Measurements from ENCODE around the gene TRIM9. TPM values are rescaled to one million over a fixed set of nuclear protein-coding genes. Genes with fewer than 3 reads are reported as not detected.

The TRIM9 gene
- polyA plus RNA-seq, 1 experiment: 0.06 TPM

- no peak for DNase-seq (ENCODE audit: low read depth, low spot score)
- Histone ChIP-seq H3K9me3 (ENCODE audit: control insufficient read depth, insufficient read depth, low read length) (no peaks in the 10 kb centered on the region), H3K4me3 (ENCODE audit: low read depth, low read length) (no peak overlapping the region), H3K27ac (ENCODE audit: low read depth, low read length) (no peak overlapping the region), H3K27me3 (ENCODE audit: control insufficient read depth, insufficient read depth, low read length) (peaks cover 12% of the 10 kb centered on the region)
- TF ChIP-seq CTCF (IDR thresholded peaks at IDR 0.05; ENCODE audit: low read depth, low read length): no peak
- ChIA-PET CTCF (no interaction called here), POLR2A (no interaction called here)
Measured at GRCh38 chr14:51081209-51081608, 13.7 kb downstream of the TRIM9 start.

- H3K27me3 ChIP-seq (ENCODE audit: control insufficient read depth, insufficient read depth, low read length): peaks cover 14% of the 10 kb centered on the region
- POLR2A ChIA-PET: no interaction called here
- H3K4me3 ChIP-seq (ENCODE audit: low read depth, low read length): no peak overlapping the region
- no peak for DNase-seq (ENCODE audit: low read depth, low spot score)
- no peak overlapping the region for H3K27ac ChIP-seq (ENCODE audit: low read depth, low read length)
- no peaks in the 10 kb centered on the region for H3K9me3 ChIP-seq (ENCODE audit: control insufficient read depth, insufficient read depth, low read length)
- CTCF ChIA-PET: no interaction called here
- no peak for TF ChIP-seq CTCF (IDR thresholded peaks at IDR 0.05; ENCODE audit: low read depth, low read length)
Measured at GRCh38 chr14:51080645-51081044, 14.3 kb downstream of the TRIM9 start.

- CTCF ChIA-PET: no interaction called here
- no peaks in the 10 kb centered on the region for H3K9me3 ChIP-seq (ENCODE audit: control insufficient read depth, insufficient read depth, low read length)
- no peak for TF ChIP-seq CTCF (IDR thresholded peaks at IDR 0.05; ENCODE audit: low read depth, low read length)
- POLR2A ChIA-PET: no interaction called here
- no peak overlapping the region for H3K4me3 ChIP-seq (ENCODE audit: low read depth, low read length)
- H3K27ac ChIP-seq (ENCODE audit: low read depth, low read length): no peak overlapping the region
- DNase-seq (ENCODE audit: low read depth, low spot score): no peak
- peaks cover 14% of the 10 kb centered on the region for H3K27me3 ChIP-seq (ENCODE audit: control insufficient read depth, insufficient read depth, low read length)
Measured at GRCh38 chr14:51079489-51079888, 15.4 kb downstream of the TRIM9 start.

- no peaks in the 10 kb centered on the region for H3K9me3 ChIP-seq (ENCODE audit: control insufficient read depth, insufficient read depth, low read length)
- H3K27ac ChIP-seq (ENCODE audit: low read depth, low read length): no peak overlapping the region
- H3K4me3 ChIP-seq (ENCODE audit: low read depth, low read length): no peak overlapping the region
- CTCF ChIA-PET: interaction anchor here (0.7 kb wide), 1 partner anchor 801 kb away, joined by 3 read pairs; no protein-coding TSS in a partner anchor
- no peak for TF ChIP-seq CTCF (IDR thresholded peaks at IDR 0.05; ENCODE audit: low read depth, low read length)
- DNase-seq (ENCODE audit: low read depth, low spot score): no peak
- POLR2A ChIA-PET: no interaction called here
- H3K27me3 ChIP-seq (ENCODE audit: control insufficient read depth, insufficient read depth, low read length): peaks cover 14% of the 10 kb centered on the region
Measured at GRCh38 chr14:51079085-51079484, 15.8 kb downstream of the TRIM9 start.

- no peak for TF ChIP-seq CTCF (IDR thresholded peaks at IDR 0.05; ENCODE audit: low read depth, low read length)
- H3K4me3 ChIP-seq (ENCODE audit: low read depth, low read length): no peak overlapping the region
- no peak overlapping the region for H3K27ac ChIP-seq (ENCODE audit: low read depth, low read length)
- DNase-seq (ENCODE audit: low read depth, low spot score): no peak
- no peaks in the 10 kb centered on the region for H3K9me3 ChIP-seq (ENCODE audit: control insufficient read depth, insufficient read depth, low read length)
- CTCF ChIA-PET: no interaction called here
- POLR2A ChIA-PET: no interaction called here
- H3K27me3 ChIP-seq (ENCODE audit: control insufficient read depth, insufficient read depth, low read length): peaks cover 10% of the 10 kb centered on the region
Measured at GRCh38 chr14:51074701-51075385, 20.1 kb downstream of the TRIM9 start.

Measured in AG04450 (cell line).